ENCODE measurements around the gene PTPRM. TPM values are rescaled to one million over a fixed set of nuclear protein-coding genes. Genes with fewer than 3 reads are reported as not detected.

Gene PTPRM
- polyA plus RNA-seq, 2 of the 4 experiments (the other 2 are of a cell fraction) = 44.5 to 199 TPM

DNA sequence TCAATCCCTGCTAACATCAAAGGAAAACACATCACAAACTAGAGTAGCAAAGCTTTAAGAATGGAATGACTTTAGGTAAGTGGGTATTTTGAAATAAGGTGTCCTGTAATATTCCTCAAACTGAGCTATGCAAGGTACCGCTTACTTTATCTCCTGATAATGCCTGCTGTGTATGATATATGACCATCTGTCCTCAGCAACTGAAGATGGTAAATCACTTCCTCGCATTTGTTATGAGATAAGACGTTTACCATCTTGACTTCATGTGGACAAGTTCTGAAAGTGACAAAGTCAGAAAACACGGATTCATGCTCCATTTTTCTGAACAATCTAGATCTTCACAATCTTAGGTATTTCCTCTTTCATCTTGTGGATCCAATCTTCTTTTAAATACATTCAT, 49.3 kb upstream of the PTPRM start:
- no peak overlapping the region for H3K4me3 ChIP-seq
- H3K4me1 ChIP-seq = 0 out of 3 replicates have a peak, but pooled peaks cover 1% of the 10 kb centered on the region
- ATAC-seq (no peak), FAIRE-seq (no peak), DNase-seq (ENCODE audit: low read depth in 1 of 2, low spot score in 1 of 2) (no peak)
- H3K9me3 ChIP-seq = no peaks in the 10 kb centered on the region
- H3K4me2 ChIP-seq = no peak overlapping the region
- CTCF ChIA-PET = no interaction called here
- H3K27ac ChIP-seq = no peak overlapping the region
- TF ChIP-seq, protein P1, sequence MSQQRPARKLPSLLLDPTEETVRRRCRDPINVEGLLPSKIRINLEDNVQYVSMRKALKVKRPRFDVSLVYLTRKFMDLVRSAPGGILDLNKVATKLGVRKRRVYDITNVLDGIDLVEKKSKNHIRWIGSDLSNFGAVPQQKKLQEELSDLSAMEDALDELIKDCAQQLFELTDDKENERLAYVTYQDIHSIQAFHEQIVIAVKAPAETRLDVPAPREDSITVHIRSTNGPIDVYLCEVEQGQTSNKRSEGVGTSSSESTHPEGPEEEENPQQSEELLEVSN (IDR thresholded peaks at IDR 0.05; ENCODE audit: borderline replicate concordance, low read depth) = no peak
- POLR2A ChIA-PET = no interaction called here
- WGBS (ENCODE audit: missing lambda C conversion rate) = 46% methylated on average over 4 of the region's 4 CpGs

DNA sequence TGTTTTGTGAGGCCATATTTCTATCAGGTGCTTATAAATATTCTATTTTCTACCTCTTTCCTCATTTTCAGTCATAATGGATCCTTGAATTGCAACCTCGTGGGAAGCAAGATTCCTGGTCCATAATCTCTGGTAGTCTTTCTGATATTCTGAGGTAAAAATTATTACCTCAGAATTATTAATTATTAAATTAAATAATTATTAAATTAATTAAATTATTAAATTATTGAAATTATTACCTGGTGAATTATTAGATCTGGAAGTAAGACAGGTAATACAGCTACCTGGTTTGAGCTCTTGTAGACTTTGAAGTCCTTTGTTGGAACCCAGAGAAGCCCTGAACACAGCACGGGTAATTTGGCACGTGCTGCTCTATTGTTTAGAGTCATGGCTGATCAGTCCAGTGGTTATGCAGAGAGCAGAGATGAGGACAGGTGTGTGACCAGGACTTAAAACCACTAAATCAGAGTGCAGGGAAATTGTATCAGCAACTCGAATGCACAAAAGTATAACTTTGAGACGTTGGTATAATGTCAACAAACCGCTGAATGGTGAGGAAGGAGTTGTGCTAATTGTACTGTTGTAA, 46.8 kb upstream of the PTPRM start:
- Histone ChIP-seq H3K27ac (no peak overlapping the region), H3K4me2 (no peak overlapping the region), H3K4me3 (no peak overlapping the region), H3K9me3 (no peaks in the 10 kb centered on the region), H3K4me1 (no peaks in the 10 kb centered on the region)
- TF ChIP-seq FOSB (CRISPR knock-in tag; IDR thresholded peaks at IDR 0.05) (no peak), FOXS1 (CRISPR knock-in tag; IDR thresholded peaks at IDR 0.05) (no peak), KDM5A (IDR thresholded peaks at IDR 0.05) (no peak), RCOR1 (IDR thresholded peaks at IDR 0.05; ENCODE audit: low read depth, low read length) (no peak), ZFP36 (IDR thresholded peaks at IDR 0.05; ENCODE audit: borderline replicate concordance, partially characterized antibody) (no peak), POLR2A (IDR thresholded peaks at IDR 0.05; ENCODE audit: low read length) (no peak), ZC3H11A (IDR thresholded peaks at IDR 0.05) (no peak), CBX2 (IDR thresholded peaks at IDR 0.05; ENCODE audit: borderline replicate concordance, low read depth) (no peak), JUN (IDR thresholded peaks at IDR 0.05) (no peak), EHMT2 (IDR thresholded peaks at IDR 0.05; ENCODE audit: low read depth) (no peak), TP53 (CRISPR knock-in tag; IDR thresholded peaks at IDR 0.05) (no peak)
- TF ChIP-seq, protein P2, sequence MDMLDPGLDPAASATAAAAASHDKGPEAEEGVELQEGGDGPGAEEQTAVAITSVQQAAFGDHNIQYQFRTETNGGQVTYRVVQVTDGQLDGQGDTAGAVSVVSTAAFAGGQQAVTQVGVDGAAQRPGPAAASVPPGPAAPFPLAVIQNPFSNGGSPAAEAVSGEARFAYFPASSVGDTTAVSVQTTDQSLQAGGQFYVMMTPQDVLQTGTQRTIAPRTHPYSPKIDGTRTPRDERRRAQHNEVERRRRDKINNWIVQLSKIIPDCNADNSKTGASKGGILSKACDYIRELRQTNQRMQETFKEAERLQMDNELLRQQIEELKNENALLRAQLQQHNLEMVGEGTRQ (IDR thresholded peaks at IDR 0.05) = no peak
- TF ChIP-seq, protein P3, sequence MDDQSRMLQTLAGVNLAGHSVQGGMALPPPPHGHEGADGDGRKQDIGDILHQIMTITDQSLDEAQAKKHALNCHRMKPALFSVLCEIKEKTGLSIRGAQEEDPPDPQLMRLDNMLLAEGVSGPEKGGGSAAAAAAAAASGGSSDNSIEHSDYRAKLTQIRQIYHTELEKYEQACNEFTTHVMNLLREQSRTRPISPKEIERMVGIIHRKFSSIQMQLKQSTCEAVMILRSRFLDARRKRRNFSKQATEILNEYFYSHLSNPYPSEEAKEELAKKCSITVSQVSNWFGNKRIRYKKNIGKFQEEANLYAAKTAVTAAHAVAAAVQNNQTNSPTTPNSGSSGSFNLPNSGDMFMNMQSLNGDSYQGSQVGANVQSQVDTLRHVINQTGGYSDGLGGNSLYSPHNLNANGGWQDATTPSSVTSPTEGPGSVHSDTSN (IDR thresholded peaks at IDR 0.05) = no peak
- TF ChIP-seq, protein P4, sequence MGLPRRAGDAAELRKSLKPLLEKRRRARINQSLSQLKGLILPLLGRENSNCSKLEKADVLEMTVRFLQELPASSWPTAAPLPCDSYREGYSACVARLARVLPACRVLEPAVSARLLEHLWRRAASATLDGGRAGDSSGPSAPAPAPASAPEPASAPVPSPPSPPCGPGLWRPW (IDR thresholded peaks at IDR 0.05) = no peak
- WGBS (ENCODE audit: missing lambda C conversion rate) = 48% methylated on average over 6 of the region's 6 CpGs
- no peak for ATAC-seq
- ChIA-PET POLR2A (no interaction called here), CTCF (interaction anchor here (1.1 to 1.3 kb wide), 2 partner anchors 10 to 46 kb away, joined by 3 to 4 read pairs; no protein-coding TSS in a partner anchor)
- no peak for FAIRE-seq
- no peak for DNase-seq (ENCODE audit: low read depth in 1 of 2, low spot score in 1 of 2)

DNA sequence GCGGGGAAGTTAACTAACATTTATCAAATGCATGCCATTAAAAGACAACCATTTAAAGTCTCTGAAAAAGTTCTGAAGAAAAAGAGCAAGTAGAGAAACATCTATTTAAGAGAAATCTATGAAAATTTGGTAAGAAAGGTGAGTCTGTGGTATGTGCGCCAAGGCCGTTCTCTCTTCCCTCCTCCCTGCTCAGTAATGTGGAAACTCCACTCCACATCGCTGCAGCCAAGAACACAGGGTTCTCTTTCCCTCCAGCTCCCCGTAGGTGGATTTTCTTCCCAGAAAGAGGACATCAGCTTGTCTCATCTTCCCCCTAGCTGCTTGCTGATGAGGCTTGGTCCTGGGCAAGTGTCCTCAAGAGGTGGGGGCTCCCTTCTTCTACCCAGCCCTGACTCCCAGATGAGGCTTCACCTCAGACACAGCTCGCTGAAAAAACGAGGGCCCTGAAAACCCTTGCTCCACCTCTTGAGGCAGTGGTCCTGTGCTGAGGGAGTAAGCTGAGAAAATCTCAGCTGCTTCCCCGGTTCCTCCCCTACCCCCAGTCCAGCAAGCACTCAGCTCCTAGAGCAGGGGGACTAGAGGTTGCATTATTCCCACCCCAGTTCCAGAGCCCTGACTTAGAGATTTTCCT, 45.8 kb upstream of the PTPRM start:
- Histone ChIP-seq H3K9me3 (no peaks in the 10 kb centered on the region), H3K4me2 (no peak overlapping the region), H3K4me3 (no peak overlapping the region), H3K27ac (no peak overlapping the region), H3K4me1 (no peaks in the 10 kb centered on the region)
- ChIA-PET CTCF (interaction anchor here (0.6 to 1.1 kb wide), 3 partner anchors 11 to 330 kb away, joined by 3 to 4 read pairs (median 4); partner anchors contain the start of gene PTPRM), POLR2A (no interaction called here)
- DNase-seq (ENCODE audit: low read depth in 1 of 2, low spot score in 1 of 2) (no peak), FAIRE-seq (no peak), ATAC-seq (no peak)
- TF ChIP-seq, protein P5, sequence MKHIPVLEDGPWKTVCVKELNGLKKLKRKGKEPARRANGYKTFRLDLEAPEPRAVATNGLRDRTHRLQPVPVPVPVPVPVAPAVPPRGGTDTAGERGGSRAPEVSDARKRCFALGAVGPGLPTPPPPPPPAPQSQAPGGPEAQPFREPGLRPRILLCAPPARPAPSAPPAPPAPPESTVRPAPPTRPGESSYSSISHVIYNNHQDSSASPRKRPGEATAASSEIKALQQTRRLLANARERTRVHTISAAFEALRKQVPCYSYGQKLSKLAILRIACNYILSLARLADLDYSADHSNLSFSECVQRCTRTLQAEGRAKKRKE (CRISPR knock-in tag; IDR thresholded peaks at IDR 0.05; ENCODE audit: low read depth) = no peak
- TF ChIP-seq FOXS1 (CRISPR knock-in tag; IDR thresholded peaks at IDR 0.05) (no peak), RFX5 (IDR thresholded peaks at IDR 0.05) (no peak), FOSL2 (IDR thresholded peaks at IDR 0.05) (no peak), FOSL2 (CRISPR knock-in tag; IDR thresholded peaks at IDR 0.05) (no peak), ESRRA (IDR thresholded peaks at IDR 0.05; ENCODE audit: borderline replicate concordance, low read length) (no peak)
- 65% methylated on average over 8 of the region's 8 CpGs for WGBS (ENCODE audit: missing lambda C conversion rate)
